Stimulated activated CD4-positive, alpha-beta T cell treated with anti-CD3 and anti-CD28 coated beads, Interleukin-4, amount 100 ng/mL, for 4 hours (primary cell): ENCODE results near the gene SAP30BP.

Source experiments
- DNase-seq, 2 experiments: peaks; one replicate each; pipeline ENCODE4 v3.0.0-alpha.2; 2020

The SAP30BP gene

DNA sequence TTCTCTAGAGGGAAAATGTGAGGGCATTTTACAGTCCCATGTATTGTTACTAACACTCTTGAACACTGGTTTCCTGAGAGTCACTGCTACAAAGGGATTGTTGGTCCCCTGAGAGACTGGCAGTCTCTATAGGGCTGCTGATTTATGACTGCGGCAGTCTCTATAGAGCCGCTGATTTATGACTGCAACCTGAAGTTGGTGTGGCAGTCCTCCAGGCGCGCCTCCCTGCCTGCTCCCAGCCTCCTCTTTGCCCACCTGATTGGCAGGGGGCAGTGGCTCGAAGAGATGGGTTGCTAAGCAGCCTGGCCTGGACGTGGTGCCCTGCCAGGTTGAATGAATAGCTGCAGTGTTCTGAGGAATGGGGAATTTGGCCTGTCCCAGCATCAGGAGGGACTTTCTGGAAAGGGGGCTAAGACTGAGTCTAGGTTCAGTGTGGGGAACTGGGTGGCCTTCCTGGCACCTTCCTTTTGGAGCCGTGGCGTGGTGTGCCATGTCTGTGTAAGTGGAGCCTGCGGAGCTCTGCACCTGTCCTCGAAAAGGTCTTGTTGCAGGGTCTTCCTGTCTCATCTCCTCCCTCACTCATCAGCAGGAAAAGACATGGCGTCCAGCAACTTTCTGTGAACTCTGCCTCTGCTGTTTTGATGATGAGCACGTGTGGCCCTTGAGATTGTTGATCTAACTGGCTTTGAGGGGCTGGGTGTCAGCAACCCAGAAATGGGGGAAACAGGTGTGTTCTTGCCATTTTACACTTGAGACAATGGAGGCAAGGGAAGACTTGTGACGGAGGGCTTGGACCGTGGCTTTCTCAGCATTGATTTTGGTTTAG is 24.9 kb downstream of the SAP30BP start:
- DNase-seq, result no peak

DNA sequence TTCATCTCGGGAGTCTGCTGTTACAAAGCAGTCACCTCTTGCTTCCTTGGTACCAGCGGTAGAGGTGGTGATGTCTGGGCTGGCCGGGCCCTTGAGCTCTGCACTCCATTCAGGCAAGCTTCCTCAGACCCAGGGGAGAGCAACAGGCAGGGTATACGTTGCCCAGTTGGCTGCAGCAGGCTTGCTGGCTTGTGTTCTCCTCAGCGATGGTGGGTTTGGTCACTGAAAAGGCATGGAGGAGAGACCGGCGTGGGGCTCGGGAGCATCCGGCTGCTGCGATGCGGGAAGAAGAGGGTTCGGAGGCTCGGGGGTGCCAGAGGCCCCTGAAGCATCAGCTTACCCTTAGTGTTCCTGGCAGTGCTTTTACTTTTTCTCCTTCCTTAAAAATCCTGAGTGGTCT is 25.8 kb downstream of the SAP30BP start:
- DNase-seq, result no peak

DNA sequence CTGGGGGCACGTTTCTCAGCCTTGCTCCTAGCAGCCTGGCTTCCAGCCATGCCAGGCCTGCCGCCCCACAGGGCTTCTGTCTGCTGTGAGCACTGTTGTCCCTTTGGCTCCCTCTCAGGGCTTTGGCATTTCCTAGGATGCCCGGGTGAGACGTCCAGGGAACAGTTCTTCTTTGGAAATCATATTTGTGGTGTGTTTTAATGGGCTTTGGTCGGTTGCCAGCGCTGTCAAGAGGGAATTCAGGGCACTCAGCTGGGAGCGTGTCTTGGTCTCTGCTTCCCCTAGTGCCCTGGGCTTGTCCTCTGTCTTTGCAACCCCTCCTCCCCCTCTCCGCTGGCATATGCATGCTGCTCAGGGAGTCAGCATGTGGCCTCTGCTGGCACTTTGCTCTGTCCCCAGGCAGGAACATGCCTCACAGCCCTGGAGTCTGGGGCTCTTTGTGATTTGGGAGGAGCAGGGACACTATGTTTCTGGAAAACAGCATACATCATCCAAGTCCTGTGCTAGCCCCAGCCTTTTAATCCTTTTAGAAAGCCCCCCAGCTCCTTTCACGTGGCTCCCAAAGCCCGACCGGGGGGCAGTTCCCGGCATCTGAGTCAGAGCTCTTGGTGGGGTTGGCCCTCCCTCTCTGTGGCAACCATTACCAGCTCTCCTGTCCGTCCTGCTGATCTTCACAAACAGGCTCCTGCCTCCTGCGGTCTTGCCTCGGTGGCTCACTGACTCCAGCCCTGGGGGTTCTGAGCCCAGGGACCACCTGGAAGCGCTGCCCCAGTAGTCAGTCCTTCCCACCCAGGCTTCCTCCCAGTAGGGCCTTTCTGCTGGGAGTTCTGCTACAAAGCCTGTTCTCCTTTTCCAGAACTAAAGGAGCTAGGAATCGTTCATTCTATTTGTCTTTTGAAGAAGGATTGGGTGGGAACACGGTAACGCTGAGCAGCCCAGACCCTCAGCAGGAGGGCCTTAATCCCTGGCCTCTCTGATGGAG is 26.7 kb downstream of the SAP30BP start:
- no peak for DNase-seq

DNA sequence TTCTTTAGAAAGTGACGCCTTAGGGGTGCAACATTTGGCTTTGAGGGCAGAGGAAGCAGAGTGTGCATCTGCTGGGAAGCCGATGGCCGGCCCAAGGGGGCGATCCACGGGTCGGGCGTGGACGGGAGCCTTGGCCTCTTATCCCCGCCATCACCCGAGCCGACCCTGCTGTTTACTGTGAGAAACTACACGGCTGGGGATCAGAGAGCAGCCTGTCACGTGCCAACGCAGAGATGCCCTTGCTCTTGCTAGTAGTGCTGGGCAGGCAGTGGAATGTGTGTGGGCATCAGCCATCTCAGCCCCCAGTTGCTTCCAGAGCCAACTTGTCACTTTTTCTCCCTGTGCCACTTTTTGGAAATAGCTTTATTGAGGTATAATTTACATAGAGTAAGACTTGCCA is 27.4 kb downstream of the SAP30BP start:
- no peak for DNase-seq

DNA sequence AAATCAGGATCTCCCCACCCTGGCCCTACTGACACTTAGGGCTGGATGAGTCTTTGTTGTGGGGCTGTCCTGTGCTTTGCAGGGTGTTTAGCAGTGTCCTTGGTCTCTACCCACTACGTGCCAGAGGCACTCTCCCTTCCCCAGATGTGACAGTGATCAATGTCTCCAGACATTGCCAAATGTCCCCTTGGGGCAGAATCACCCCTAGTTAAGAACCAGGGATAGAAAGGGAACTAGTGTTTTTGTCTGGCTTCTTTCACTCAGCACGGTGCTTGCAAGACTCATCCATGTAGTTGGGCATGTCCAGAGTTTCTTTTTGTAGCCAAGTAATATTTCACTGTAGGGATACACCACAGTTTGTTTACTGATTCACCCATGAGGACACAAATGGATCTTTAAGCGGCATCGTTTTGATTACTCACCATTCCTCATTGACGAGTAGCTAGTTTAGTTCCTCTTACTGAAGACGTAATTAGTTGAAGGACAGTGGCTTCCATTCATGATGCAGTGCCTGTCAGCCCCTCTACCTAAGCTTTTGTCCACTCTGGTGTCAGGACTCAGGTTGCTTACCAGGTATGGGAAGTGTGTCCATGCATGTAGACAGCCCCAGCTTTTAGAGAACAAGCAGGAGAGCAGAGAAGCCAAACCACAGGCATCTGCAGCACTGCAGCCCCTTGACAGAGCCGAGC is 28.1 kb downstream of the SAP30BP start:
- DNase-seq, result no peak

DNA sequence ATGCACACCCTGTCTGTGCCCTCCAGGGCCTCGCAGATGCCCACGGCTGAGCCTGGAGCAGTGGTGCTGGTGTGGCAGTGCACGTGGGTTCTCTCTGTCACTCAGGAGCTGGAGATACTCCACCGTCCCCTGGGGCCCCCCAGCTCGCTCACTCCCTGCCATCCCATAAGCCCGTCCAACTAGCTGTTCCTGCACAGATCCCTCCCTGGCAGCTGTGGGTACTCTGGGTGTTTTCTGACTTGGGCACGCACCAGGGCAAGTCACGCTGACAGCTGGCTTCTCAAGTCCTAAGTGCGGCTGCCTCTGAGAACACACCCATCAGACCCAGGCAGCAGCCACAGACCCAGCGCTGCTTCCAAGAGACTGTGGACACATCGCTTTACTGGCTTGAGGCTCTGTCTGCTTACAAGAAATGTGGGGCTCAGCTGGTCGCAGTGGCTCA is 28.7 kb downstream of the SAP30BP start:
- DNase-seq, result no peak

DNA sequence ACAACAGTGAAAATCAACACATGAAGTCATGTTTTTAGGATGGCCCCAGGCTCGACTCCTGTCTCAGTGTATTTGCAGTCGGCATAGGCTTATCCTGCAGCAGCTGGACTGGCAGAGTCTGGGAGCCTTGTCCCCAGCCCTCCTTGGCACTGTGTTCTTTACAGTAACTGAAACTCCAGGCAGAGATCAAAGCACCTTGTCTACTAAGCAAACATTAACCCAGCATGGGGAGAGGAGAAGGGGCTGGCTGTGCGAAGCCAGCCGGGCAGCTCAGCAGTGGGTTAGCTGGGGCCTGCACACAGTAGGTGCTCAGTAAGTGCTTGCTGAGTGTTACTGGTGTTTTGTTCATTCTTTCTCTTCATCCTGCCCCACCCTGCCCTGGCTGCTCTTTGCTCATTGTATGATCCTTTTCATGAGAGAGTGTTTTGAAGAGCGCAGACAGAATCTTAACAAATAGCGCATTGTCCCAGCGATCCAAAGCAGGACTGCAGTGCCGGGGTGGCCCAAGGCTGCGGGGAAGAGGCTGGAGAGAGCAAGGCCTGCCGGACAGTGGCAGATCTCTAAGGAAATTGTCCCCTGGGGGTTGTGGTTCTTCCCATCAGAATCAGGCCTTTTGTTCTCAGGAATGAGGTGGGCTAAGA is 30.6 kb downstream of the SAP30BP start:
- no peak for DNase-seq

DNA sequence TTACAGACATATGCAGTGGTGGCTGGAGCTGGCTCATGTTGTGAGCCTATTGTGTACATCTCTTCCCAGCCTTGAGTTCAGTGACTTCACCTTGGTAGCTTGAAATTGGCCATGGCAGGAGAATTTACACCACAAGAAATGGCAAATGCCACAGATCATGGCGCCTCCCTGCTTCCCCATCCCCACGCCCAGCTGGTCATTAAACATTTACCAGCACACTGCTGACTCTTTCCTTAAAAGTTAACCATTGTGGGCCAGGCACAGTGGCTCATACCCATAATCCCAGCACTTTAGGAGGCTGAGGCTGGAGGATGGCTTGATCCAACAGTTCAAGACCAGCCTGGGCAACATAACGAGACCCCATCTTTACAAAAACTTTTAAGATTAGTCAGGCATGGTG is 31.5 kb downstream of the SAP30BP start:
- no peak for DNase-seq

DNA sequence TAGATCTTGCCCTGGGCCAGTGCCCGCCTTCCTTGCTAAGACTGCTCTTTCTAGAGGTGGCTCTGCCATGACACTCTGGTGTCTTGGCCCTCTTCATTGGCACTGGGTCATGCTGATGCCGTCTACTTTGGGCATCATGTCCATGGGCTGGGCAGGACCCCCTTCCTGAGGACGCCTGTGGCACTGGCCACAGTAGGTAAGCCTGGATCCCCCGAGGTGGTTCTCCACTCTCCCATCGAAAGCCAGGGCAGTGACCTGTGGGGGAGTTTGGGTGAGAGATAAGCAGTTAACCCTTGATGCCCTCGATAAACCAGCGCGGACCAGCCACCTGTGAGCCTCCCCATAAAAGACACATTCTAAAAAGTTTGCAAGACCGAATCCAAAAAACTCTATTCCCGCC is 34.1 kb downstream of the SAP30BP start:
- no peak for DNase-seq

DNA sequence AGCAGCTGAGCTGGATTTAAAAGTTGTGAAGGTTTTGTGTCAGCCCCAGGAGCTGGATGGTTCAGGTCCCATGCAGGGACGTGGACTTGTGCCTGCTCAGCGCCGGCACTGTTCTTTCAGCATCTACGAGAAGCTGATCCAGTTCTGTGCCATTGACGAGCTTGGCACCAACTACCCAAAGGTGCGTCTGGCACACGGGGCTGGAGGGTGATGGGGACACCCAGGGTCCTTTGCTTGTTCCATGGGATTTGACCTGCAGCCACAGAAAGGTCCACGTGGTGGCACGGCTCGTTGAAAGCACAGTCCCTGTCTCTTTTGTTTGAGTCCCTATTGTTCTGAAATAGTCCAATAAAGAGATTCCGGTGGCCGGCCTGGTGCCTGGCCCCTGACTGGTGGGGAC is 36.1 kb downstream of the SAP30BP start:
- DNase-seq, result no peak

DNA sequence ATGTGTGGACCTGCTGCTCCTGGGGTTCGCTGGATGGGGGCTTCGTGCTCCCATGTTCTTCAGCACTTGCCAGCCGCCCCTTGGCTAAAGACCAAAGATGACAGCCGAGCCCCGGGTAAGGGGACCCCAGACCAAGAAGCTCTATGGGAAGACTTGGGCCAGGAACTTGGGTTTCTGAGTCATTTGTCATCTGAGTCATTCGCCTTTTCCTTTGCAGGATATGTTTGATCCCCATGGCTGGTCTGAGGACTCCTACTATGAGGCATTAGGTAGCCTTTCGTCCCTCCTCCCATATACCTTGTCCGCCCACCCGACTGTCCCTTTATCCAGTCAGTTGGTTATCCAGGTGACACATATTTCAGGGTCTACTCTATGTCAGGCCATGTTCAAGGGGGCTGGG is 36.5 kb downstream of the SAP30BP start:
- DNase-seq, result no peak

DNA sequence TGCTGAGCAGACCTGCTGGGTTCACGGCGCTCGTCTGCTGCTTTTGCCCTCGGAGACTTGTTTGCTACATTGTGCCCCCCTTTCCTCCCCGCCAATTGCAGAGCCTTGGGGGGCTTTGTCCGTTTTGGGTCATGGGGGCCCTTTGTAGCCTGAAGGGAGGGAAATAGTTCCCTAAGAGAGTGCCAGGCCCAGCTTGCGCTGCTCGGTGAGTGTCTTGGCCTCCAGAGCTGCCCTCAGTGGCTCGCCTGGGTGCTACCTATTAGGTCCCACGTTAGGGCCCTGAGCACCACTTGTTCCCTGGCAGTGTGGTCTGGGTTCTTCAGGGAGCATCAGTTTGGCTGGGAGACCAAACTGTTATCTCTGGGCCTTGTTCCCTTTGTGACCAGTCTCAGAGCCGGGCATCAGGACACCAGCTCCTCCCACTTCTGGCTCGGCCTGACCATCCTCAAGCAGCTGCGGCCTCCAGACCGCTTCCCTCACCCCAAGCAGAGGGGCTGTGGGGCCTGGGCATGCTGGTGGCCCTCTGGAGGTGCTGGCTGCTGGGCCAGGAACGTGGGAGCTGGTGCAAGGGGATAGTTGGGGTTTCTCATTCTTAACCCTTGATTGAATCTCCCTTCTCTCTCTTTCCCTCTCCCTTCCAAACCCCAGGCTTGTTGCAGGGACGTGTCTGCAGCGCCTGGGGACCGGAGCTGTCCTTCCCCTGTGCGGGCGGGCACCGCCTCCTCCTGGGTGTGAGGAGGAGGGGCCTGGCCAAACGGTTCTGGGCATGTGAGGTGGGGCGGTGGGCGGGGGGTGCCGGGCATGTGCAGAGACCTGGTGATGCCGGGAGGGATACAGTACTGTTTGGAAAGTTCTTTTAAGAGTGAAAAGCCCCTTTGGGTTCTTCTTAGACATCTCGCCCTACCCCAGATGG is 38.1 kb downstream of the SAP30BP start:
- no peak for DNase-seq

DNA sequence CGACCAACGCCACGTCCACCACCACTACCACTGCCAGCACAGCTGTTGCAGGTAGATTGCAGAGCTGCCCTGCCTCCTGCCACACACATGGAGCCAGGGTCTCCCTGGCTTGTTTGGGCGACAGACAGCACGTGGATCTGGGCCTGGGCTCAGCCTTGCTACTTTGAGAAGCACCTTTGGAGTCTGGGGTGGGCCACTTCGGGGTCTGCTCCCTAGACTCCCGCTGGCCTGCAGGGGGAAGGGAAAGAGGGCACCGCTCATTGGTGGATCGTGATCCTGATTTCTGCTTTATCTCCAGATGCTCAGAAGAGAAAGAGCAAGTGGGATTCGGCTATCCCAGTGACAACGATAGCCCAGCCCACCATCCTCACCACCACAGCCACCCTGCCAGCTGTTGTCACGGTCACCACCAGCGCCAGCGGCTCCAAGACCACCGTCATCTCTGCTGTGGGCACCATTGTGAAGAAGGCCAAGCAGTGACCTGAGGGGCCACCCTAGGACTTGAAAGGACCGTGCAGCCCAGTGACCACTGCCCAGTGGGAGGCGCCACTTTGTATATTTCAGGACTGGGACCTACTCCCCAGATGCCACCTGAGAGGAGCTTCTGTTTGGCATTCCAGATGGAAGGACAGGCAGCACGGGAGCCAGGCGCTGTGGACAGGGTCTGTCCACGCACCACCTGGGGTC is 39.0 kb downstream of the SAP30BP start:
- no peak for DNase-seq

DNA sequence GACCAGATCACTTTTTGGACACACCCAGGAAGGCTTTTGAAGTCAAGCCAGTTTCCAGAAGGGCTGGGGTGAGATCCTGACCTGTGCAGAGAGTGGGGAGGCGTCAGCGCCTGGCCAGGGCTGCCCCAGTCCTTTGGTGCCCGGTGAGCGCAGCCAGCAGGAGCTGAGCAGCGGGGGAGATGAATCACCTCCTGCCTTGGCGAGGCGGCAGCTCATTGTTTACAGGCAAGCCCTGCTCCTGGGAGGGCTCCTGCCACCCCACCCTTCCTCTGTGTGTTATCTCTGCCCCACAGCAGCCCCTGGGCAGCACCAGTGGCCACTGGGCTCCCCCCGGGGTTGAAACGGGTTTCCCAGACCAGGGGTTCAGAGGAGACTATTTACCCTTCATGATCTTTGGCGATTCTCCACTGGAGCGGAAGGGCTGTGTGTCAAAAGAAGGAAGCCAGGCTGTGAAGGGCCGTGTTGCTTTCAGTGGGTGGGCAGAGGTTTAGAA is 40.0 kb downstream of the SAP30BP start:
- no peak for DNase-seq

DNA sequence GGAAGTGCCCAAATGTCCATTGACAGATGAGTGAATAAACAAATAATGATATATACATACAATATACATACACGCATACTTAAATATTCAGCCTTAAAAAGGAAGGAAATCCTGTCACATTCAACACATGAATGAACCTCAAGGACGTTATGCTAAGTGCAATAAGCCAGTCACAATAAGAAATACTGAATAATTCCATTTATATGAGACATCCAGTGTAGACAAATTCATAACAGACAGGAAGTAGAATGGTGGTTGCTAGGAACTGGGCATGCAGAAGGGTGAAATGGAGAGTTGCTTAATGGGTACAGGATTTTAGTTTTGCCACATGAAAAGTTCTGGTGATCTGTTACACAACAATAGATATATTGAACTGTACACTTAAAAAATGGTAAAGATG is 45.3 kb downstream of the SAP30BP start:
- no peak for DNase-seq

DNA sequence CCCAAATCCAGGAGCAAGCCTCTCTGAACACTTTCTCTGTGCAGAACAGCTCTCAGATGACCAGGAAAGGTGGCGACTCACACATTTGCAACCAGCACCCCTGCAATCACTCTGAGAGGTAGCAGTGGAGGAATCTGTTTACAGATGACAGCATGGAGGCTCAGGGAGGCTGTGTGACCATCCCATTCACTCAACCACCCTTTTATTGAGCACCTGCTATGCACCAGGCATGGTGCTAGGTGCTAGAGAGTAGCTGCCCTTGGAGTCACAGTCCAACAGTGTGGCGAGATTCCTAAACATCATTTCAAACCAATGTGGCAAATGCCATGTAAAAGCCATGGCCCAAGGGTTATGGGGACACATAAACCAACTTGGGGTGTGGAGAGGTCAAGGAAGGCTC is 52.6 kb downstream of the SAP30BP start:
- DNase-seq, result no peak

DNA sequence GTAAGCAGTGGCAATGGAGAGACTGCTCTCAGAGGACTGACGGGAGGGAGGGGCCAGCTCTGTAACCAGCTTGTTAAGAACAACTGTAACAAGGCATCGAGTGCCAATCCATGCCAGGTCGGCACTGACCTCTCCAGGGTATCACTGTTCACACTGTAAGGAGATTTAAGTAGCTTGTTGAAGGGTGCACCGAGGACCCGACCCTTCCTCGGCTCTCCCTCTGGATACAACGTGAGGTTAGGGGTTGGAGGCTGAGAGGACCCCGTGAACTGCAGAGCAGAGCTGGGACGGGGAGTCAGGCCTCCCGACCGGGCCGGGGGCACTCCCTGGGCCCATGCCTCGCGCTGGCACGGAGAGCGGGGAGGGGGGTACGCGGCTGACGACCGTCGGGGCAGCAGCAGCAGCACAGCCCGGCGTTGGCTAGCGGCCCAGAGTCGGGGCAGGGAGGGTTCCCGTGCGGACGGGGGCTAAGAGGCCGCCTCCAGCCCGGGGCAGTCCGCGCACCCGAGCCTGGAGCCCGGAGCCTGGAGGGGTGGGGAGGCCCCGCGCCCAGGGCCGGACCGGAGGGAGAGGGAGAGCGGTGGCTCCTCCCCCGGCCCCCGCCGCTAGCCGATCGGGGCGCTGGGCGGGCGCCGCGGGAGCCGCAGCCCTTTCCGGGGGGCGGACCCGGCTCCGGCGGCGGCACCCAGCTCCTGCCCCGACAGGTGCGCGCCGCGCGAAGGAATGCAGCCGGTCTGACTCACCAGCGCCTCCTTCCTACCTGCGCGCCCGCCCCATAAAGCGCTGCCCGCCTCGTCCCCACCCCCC is 53.7 kb downstream of the SAP30BP start, which contains the start of gene ITGB4:
TSS of gene ITGB4 (plus strand) at position 804 of the 807 bp plus-strand sequence. CDS start 3,245 bp downstream, outside the sequence.
- peak; percentile 52 to 68 for DNase-seq

DNA sequence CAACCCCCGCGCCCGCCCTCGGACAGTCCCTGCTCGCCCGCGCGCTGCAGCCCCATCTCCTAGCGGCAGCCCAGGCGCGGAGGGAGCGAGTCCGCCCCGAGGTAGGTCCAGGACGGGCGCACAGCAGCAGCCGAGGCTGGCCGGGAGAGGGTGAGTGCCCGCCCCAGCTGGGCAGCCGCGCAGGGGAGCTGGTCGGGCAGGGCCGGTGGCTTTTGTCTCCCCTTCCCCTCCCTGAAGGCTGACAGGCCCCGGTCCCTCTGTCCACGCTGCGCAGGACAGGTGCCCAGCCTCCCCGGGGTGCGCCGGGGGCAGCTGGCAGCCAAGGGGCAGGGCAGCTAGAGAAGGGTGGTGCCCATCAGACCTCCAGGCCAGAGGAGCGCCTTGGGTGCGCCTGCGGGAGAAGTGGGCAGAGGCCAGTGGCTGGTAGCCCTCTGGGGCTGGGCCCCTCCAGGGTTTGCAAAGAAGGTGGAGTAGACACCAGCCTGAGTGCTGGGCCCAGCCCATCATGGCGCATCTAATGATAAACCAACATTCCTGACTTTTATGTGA is 54.4 kb downstream of the SAP30BP start:
- no peak for DNase-seq

DNA sequence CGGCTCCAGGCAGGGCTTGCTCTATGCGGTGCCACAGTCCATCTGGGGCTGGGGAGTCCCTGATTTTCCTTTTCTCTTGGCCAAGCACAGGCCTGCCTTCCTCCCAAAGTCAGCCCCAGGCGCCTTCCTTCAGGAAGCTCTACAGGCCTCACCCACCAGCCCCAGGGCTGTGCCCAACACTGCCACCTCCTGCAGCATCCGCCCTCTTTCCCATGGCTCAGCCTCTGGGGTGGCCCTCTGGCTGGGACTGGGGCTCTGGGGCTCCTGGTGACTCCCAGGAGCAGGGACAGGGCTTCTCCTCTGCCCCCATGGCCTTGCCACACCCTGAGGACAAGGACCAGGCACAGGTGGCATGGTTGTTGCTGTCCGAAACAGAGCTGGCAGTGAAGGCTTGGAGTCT is 54.9 kb downstream of the SAP30BP start:
- DNase-seq, result no peak
